DMS 273 treated with DMSO at 0.1 percent for 48 hours (cell line): Measurements from ENCODE around the gene EXOC4.
"Not testable (repeated sequence)": the region's sequence is repeated elsewhere in the genome, so short reads cannot be mapped to it uniquely, and the experiment has no call there.

Experiments
- DNase-seq: peaks from one replicate; lab custom pipeline; 2025; lab: John Stamatoyannopoulos, UW

EXOC4 gene

GRCh38 chr7:133633055-133633454, 380.2 kb downstream of the EXOC4 start:
- no peak for DNase-seq

GRCh38 chr7:133635541-133635940, 382.7 kb downstream of the EXOC4 start:
- DNase-seq = no peak

GRCh38 chr7:133638857-133639256, 386.0 kb downstream of the EXOC4 start:
- DNase-seq = no peak

- DNase-seq = no peak
Observed at GRCh38 chr7:133641436-133641835, 388.6 kb downstream of the EXOC4 start.

GRCh38 chr7:133642907-133643306, 390.0 kb downstream of the EXOC4 start:
- DNase-seq = no peak

GRCh38 chr7:133643652-133644051, 390.8 kb downstream of the EXOC4 start:
- DNase-seq = not testable (repeated sequence)

- no peak for DNase-seq
Observed at GRCh38 chr7:133645884-133646391, 393.1 kb downstream of the EXOC4 start.

- no peak for DNase-seq
Observed at GRCh38 chr7:133646472-133647315, 393.8 kb downstream of the EXOC4 start.

GRCh38 chr7:133649593-133649992, 396.7 kb downstream of the EXOC4 start:
- no peak for DNase-seq

- DNase-seq = no peak
Observed at GRCh38 chr7:133650069-133650468, 397.2 kb downstream of the EXOC4 start.

- no peak for DNase-seq
Observed at GRCh38 chr7:133650487-133651300, 397.8 kb downstream of the EXOC4 start.

GRCh38 chr7:133652547-133652946, 399.7 kb downstream of the EXOC4 start:
- DNase-seq = no peak

GRCh38 chr7:133654547-133654946, 401.7 kb downstream of the EXOC4 start:
- DNase-seq = no peak

- DNase-seq = no peak
Observed at GRCh38 chr7:133662276-133662675, 409.4 kb downstream of the EXOC4 start.

GRCh38 chr7:133662830-133663229, 410.0 kb downstream of the EXOC4 start:
- DNase-seq = no peak

GRCh38 chr7:133664528-133664927, 411.6 kb downstream of the EXOC4 start:
- no peak for DNase-seq

GRCh38 chr7:133668296-133669060, 415.6 kb downstream of the EXOC4 start:
- DNase-seq = no peak

GRCh38 chr7:133669061-133669455, 416.2 kb downstream of the EXOC4 start:
- DNase-seq = no peak

- no peak for DNase-seq
Observed at GRCh38 chr7:133670250-133670649, 417.4 kb downstream of the EXOC4 start.

GRCh38 chr7:133672866-133673265, 420.0 kb downstream of the EXOC4 start:
- DNase-seq = no peak

GRCh38 chr7:133674079-133674763, 421.3 kb downstream of the EXOC4 start:
- no peak for DNase-seq
